Inflammatory macrophage treated with lipopolysaccharide for 4 hours (primary cell): ENCODE measurements around the gene CHD1L.
"Not testable (repeated sequence)": the region's sequence is repeated elsewhere in the genome, so short reads cannot be mapped to it uniquely, and the experiment has no call there.

ENCODE experiments used
- DNase-seq: peaks from one replicate; pipeline ENCODE4 v3.0.0-alpha.2; 2020

The CHD1L gene

GRCh38 chr1:147235822-147236221 lies 6.7 kb upstream of the CHD1L start:
- DNase-seq: no peak

GRCh38 chr1:147236448-147236847 lies 6.0 kb upstream of the CHD1L start:
- no peak for DNase-seq

GRCh38 chr1:147236959-147237791 lies 5.3 kb upstream of the CHD1L start:
- DNase-seq: no peak

GRCh38 chr1:147238053-147238902 lies 4.2 kb upstream of the CHD1L start:
- DNase-seq: no peak

DNA sequence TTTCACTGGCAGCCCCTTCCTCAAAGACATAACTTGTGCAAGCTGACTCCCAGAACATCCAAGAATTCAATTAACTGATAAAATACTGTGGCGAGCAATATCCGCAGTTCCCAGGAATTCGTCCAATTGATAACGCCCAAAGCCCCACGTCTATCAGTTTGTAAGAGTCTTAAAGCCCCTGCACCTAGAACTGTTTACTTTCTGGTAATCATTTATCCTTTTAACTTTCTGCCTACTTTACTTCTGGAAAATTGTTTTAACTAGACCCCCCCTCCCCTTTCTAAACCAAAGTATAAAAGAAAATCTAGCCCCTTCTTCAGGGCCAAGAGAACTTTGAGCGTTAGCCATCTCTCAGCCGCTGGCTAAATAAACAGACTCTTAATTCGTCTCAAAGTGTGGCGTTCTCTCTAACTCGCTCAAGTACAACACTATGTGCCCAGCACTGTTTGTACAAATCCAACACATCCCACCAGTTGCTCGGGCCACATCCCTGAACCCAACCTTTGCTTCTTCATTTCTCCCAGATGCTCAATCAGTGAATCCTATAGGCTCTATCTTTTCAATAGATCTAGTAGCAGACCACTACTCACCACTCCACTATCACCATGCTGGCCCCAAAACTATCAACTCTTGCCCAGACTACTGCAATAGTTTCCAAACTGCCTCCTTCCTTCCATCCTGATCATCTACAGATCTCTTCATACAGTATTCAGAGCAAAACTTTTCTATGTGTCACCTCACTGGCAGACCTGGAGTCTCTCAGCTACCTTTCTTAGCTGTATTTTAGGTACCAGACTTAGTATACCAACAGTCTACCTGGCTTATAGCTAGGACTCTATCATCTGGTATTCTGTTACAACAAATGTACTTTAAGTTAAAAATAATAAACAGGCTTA lies 3.3 kb upstream of the CHD1L start:
- DNase-seq: no peak

GRCh38 chr1:147240131-147240721 lies 2.3 kb upstream of the CHD1L start:
- not testable (repeated sequence) for DNase-seq

- DNase-seq: no peak
Measured at GRCh38 chr1:147241934-147242448, 493 bp upstream of the CHD1L start.

DNA sequence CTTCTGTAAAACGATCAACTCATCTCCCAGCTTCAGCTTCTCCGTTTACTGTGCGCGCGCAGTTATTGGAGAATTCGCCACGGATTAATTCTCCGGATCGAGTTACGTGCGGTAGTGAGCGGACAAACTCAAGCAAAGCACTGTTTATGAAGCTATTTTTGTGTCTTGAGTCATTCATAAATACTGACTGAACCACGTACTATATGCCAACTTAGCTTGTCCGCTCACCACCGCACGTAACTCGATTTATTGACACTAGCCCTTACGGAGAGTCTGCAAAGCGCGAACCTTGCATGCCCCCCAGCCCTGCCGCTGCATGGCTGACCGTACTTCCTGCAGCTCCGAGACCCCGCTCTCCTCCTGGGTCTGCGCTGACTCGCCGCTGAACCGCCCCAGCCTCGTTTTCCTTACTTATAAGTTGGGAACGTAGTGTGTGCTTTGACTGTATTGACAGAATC lies 773 bp downstream of the CHD1L start:
- peak; percentile 24 for DNase-seq

DNA sequence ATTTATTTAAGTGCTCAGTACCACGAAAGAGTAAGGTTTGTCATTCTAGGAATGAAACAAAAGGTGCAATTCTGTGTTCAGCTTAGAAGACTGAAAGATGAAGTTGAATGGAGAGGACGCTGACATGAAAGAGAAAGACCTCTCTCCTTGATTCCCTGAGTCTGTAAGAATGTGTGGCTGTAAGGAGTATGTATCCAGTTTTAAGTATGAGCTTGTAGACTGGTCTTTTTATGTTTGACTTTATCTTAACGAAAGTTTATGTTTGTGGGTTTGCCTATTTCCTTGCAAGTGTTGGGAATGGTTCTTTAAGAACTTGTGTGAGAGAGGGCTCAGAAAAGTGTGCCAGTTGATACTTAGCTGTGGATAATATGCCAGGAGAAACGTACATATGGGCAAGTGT lies 1.4 kb downstream of the CHD1L start:
- DNase-seq: peak; percentile 8

- peak; percentile 9 for DNase-seq
Measured at GRCh38 chr1:147245129-147245528, 2.6 kb downstream of the CHD1L start.

DNA sequence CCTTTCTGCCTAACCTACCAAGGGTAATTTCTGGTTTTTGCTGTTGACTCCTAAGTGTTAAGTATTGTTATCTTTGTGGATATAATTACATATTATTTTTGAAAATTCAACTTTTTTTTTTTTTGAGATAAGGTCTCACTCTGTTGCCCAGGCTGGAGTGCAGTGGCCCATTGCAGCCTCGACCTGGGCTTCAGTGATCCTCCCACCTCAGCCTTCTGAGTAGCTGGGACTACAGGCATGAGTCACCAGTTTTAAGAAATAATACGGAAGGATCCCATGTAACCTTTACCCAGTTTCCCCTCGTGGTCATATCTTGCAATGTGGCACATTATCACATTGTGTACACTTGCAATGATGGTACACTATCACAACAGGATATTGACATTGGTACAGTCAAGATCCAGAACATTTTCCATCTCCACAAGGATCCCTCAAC lies 3.1 kb downstream of the CHD1L start:
- DNase-seq: peak; percentile 80

DNA sequence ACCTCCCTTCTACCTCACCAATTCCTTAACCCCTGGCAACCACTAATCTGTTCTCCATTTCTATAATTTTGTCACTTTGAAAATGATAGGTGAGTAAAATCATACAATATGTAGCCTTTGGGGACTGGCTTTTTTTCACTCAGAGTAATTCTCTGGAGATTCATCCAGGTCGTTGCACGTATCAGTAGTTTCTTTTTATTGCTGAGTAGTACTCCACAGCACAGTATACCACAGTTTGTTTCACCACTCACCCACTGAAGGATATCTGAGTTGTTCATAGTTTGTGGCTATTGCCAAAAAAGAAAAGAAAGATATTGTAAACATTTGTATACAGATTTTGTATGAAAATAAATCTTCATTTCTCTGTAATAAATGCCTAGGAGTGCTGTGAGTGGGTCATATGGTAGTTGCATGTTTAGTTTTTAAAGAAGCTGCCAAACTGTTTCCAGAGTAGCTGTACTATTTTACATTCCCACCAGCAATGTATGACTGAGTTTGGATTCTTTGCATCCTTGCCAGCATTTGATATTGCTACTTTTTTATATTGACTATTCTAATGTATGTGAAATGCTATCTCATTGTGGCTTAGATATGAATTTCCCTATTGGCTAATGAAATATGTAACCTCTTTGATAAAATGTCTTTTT lies 3.7 kb downstream of the CHD1L start:
- DNase-seq: no peak

DNA sequence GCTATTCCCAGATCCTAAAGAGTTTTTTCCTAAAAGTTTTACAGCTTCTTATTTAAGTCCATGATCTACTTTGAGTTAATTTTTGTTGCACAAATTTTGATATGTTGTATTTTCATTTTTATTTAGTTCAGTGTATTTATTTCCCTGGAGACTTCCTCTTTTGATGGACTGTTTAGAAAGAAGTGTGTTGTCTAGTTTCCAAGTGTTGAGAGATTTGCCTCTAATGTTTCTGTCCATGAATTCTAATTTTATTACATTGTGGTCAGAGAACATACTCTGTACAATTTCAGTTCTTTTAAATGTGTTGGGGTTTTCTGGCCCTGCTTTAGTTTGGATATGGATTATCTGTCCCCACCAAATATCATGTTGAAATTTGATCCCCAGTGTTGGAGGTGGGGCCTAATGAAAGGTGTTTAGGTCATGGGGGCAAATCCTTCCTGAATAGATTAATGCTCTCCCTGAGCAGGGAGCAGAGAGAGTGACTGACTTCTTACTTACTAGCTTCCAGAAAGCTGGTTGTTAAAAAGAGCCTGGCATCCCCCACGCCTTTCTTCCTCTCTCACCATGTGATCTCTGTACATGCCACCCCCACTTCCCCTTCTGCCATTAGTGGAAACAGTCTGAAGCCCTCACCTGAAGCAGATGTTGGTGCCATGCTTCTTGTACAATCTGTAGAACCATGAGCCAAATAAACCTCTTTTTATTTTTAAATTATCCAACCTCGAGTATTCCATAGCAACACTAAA lies 4.6 kb downstream of the CHD1L start:
- DNase-seq: peak; percentile 22

GRCh38 chr1:147247656-147248238 lies 5.3 kb downstream of the CHD1L start:
- DNase-seq: no peak

DNA sequence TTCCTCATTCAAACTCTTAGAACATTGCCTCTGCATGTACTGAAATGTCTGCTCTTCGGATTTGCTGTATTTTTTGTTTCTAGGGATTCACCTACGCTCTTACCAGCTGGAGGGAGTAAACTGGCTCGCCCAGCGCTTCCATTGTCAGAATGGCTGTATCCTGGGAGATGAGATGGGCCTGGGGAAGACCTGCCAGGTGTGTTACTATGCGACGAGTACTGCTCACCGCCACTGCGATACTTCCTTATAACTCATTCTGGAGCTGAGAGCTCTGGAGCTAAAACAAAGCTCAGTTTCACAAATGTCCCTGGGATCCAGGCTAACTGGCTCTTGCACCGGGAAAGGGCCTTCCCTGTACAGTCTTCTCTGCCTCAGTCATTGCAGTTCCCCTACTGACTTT lies 10.1 kb downstream of the CHD1L start:
- DNase-seq: no peak

GRCh38 chr1:147260956-147261355 lies 18.5 kb downstream of the CHD1L start:
- no peak for DNase-seq

DNA sequence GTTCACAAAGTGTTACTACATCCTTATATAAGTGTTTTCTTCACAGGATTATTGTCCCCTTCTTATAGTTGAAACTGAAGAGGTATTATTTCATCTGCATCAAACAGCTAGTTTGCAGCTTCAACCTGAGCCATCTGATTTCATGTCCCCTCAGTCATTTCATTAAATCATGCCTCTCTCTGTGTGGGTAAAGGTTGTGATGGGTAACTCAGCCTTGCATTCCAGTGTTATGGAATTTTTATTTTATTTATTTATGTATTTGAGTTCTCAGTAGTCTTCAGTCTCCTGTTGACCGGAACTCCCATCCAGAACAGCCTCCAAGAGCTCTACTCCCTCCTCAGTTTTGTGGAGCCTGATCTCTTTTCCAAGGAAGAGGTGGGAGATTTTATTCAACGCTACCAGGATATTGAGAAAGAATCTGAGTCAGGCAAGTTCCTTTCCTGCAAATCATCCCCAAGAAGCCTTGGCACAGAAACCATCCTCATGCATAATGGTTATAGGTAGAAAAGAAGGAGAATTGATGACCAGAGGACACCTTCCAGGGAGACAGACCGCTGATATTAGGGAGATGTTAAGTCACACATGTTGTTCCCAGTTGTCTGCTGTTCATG lies 21.8 kb downstream of the CHD1L start:
- DNase-seq: no peak

DNA sequence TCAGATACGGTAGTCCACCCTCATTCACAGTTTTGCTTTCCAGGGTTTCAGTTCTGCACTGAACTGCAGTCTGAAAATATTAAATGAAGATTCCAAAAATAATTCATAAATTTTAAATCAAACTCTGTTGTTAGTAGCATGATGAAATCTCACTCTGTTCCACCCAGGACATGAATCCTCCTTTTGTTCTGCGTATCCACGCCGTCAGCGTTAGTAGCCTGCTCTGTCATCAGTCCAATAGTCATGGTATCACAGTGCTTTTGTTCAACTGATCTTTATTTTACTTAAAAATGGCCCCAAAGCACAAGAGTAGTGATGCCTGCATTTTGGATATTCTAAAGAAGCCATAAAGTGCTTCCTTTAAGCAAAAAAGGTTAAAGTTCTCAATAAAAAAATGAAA lies 23.9 kb downstream of the CHD1L start:
- DNase-seq: no peak

DNA sequence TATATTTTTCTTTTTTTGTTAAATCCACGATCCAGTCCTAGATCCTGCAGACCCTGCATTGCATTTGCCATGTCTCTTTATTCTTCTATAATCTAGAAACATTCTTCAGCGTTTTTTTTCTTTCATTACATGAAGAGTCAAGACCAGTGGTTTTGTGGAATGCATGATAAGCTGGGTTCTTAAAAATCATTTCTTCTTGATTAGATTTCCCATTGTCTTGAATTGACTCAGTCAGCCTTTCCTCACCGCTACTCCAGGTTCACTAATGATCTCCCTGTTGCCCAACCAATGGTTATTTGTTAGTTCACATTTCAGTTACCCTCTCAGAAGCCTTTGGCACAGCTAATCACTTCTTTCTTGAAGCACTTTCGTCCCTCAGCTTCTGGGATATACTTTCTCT lies 25.2 kb downstream of the CHD1L start:
- no peak for DNase-seq

DNA sequence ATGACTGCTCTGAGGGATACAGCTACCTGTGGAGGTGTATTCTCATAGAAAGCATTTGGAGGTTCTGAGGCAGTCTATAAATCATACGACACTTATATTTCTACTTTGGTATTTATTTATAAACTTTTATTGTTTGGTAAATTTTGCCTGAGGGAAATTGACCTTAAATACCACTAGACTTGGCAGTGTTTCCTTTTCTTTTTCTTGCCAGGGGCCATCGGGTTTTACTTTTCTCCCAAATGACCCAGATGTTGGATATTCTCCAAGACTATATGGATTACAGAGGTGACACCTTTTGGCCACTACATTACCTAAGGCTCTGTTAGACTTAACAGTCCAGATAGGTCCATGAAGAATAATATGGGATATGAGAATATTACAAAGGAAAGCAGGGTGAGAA lies 28.2 kb downstream of the CHD1L start:
- no peak for DNase-seq
